Smooth muscle cell (in vitro differentiated cells): ENCODE data around the gene AIRE. TPM values are rescaled to one million over a fixed set of nuclear protein-coding genes. Genes with fewer than 3 reads are reported as not detected.

Experiments used
- DNase-seq: peaks from one replicate; lab custom pipeline; 2025; ENCODE audit not compliant: unreplicated experiment; lab: John Stamatoyannopoulos, UW
- H2AFZ ChIP-seq: fragments of 200-600 bp; sonication (generic); 2 replicates; pipeline ENCODE4 v1.6.0; 2016; ENCODE audit warnings: antibody characterized with exemption, low read depth, mild to moderate bottlenecking
- H3F3A ChIP-seq: fragments of 200-600 bp; sonication (generic); 2 replicates; pipeline ENCODE4 v1.6.0; 2017; ENCODE audit warnings: antibody characterized with exemption, low read depth
- H3K27ac ChIP-seq: fragments of 200-600 bp; sonication (generic); 2 replicates; pipeline ENCODE4 v1.5.1; 2016; ENCODE audit warnings: low read depth, mild to moderate bottlenecking
- H3K27me3 ChIP-seq: fragments of 200-600 bp; sonication (generic); 2 replicates; pipeline ENCODE4 v1.6.1; 2016; ENCODE audit warnings: low read depth, mild to moderate bottlenecking
- H3K36me3 ChIP-seq: fragments of 200-600 bp; sonication (generic); 2 replicates; pipeline ENCODE4 v1.5.1; 2016; ENCODE audit warnings: low read depth
- H3K4me1 ChIP-seq: fragments of 200-600 bp; sonication (generic); 2 replicates; pipeline ENCODE4 v1.5.1; 2016; ENCODE audit warnings: low read depth
- H3K4me2 ChIP-seq: fragments of 200-600 bp; sonication (generic); 2 replicates; pipeline ENCODE4 v1.6.0; 2016; ENCODE audit warnings: mild to moderate bottlenecking
- H3K4me3 ChIP-seq: fragments of 200-600 bp; sonication (generic); 2 replicates; pipeline ENCODE4 v1.5.1; 2016; ENCODE audit warnings: mild to moderate bottlenecking
- H3K79me2 ChIP-seq: fragments of 200-600 bp; sonication (generic); 2 replicates; pipeline ENCODE4 v1.6.0; 2016; ENCODE audit warnings: low read depth, mild to moderate bottlenecking
- H3K9ac ChIP-seq: fragments of 200-600 bp; sonication (generic); 2 replicates; pipeline ENCODE4 v1.6.0; 2016; ENCODE audit warnings: low read depth
- H3K9me3 ChIP-seq: fragments of 200-600 bp; sonication (generic); replicated peaks from 2 replicates; pipeline ENCODE4 v1.5.1; 2016; ENCODE audit warnings: low read depth
- H4K20me1 ChIP-seq: fragments of 200-600 bp; sonication (generic); 2 replicates; pipeline ENCODE4 v1.6.0; 2016; ENCODE audit warnings: low read depth
- WGBS: methylation state at CpG from one replicate; pipeline ENCODE4 v1.1.7; 2016; ENCODE audit warnings: low lambda C conversion rate; 5-methylcytosine and 5-hydroxymethylcytosine counted together
- polyA plus RNA-seq: library from polyadenylated mRNA; unstranded; fragments of >200 nt; fragmentation: Nextera tagmentation; extraction: Ambion mirVana; gene quantifications from 2 replicates; pipeline ENCODE4 v1.2.1, GENCODE V29; 2016
- total RNA-seq: library from RNA; depleted of rRNA; stranded (reverse); fragments of >200 nt; gene quantifications from 2 replicates; pipeline ENCODE4 v1.2.3, GENCODE V29; 2014
- TF ChIP-seq, protein P1 (sequence below): fragments of 200-600 bp; sonication (generic); IDR thresholded peaks from 2 replicates; pipeline ENCODE4 v1.5.1; 2017; ENCODE audit warnings: borderline replicate concordance, mild to moderate bottlenecking, antibody characterized with exemption; ENCODE audit not compliant: insufficient read depth, poor library complexity, severe bottlenecking

Gene AIRE
- total and polyA plus RNA-seq, 2 experiments from 2014 or later: 0.27 to 1.1 TPM

DNA sequence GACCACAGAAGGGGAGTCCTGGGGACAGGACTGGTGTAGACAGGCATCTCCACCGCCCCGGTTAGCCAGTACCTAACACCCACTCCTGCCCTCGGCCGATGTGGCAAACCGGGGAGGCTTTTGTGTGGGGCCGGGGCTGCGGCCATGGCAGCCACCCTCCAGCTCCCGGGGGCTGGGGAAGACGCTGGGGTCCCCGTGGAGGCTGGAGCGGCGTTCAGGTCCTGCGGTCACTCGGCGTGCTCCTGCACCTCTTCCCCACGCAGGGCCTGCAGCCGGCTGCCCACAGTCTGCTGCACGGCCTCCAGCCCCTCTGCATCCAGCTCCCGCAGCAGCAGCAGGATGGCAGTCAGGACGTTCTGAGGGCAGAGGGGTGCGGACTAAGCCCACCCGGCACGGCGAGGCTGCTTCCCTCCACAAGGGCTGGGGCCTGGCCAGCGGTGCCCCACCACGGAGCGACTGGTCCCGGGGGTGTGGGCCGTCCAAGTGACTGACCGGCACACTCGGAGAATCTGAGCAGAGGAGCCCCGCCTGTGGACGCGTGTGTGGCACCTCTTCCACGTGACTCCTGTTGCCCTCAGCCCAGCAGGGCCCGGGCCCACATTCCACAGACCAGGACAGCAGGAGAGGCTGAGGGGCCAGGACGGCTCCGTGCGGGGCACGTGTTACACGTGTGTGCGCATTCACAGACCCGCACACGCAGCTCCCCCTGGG is 44.5 kb downstream of the AIRE start:
- Histone ChIP-seq H3K9ac (no peak overlapping the region), H3K4me2 (no peak overlapping the region), H3K4me3 (no peak overlapping the region), H2AFZ (no peak overlapping the region), H3K9me3 (no peaks in the 10 kb centered on the region), H3K4me1 (no peaks in the 10 kb centered on the region), H3K36me3 (no peaks in the 10 kb centered on the region), H3K27ac (no peak overlapping the region), H3K79me2 (no peaks in the 10 kb centered on the region), H3F3A (no peaks in the 10 kb centered on the region), H4K20me1 (no peaks in the 10 kb centered on the region), H3K27me3 (no peaks in the 10 kb centered on the region)
- WGBS: 91% methylated on average over 44 of the region's 44 CpGs
- no peak for DNase-seq
- TF ChIP-seq, protein P1, sequence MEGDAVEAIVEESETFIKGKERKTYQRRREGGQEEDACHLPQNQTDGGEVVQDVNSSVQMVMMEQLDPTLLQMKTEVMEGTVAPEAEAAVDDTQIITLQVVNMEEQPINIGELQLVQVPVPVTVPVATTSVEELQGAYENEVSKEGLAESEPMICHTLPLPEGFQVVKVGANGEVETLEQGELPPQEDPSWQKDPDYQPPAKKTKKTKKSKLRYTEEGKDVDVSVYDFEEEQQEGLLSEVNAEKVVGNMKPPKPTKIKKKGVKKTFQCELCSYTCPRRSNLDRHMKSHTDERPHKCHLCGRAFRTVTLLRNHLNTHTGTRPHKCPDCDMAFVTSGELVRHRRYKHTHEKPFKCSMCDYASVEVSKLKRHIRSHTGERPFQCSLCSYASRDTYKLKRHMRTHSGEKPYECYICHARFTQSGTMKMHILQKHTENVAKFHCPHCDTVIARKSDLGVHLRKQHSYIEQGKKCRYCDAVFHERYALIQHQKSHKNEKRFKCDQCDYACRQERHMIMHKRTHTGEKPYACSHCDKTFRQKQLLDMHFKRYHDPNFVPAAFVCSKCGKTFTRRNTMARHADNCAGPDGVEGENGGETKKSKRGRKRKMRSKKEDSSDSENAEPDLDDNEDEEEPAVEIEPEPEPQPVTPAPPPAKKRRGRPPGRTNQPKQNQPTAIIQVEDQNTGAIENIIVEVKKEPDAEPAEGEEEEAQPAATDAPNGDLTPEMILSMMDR: no peak

DNA sequence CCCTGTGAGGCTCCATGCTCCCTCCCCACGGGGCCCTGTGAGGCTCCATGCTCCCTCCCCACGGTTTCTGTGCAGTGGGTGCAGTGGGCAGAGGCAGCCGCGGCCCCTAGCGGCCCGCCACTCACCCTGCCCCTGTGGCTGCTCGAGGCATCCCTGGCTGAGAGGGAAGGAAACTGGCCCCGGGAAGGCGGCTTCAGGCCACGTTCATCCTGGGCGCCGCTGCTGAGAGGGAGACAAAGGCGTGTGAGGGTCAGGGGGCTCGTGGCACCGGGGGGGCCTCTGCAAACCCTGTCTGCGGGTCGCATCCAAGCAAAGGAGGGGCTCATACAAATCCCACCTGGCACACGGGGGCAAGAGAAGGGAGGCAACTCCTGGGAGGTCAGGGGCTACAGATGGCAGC is 45.0 kb downstream of the AIRE start:
- no peaks in the 10 kb centered on the region for H4K20me1 ChIP-seq
- H2AFZ ChIP-seq: no peak overlapping the region
- no peak overlapping the region for H3K4me2 ChIP-seq
- H3K27ac ChIP-seq: no peak overlapping the region
- H3K27me3 ChIP-seq: no peaks in the 10 kb centered on the region
- H3K4me3 ChIP-seq: no peak overlapping the region
- no peaks in the 10 kb centered on the region for H3F3A ChIP-seq
- WGBS: 96% methylated on average over 18 of the region's 18 CpGs
- H3K4me1 ChIP-seq: no peaks in the 10 kb centered on the region
- H3K36me3 ChIP-seq: no peaks in the 10 kb centered on the region
- no peaks in the 10 kb centered on the region for H3K9me3 ChIP-seq
- TF ChIP-seq, protein P1: no peak
- H3K79me2 ChIP-seq: no peaks in the 10 kb centered on the region
- DNase-seq: no peak
- H3K9ac ChIP-seq: no peak overlapping the region

DNA sequence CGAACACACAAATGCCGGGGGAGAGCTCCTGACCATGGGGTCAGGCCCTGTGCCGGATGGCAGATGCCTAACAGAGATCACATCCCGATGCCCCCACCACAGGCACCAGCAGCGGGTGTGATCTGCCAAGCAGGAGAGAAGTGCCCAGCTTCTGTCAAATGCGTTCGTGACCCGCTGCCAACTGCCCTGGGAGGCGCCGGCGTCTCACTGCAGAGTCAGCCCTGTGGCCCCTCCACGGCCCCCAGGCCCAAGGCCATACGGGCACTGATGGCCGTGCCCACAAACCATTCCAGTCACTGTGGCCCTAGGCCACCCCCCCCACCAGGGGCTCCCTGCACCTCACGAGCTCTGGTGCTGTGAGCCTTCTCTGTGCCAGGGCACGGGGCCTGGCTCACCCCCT is 45.5 kb downstream of the AIRE start:
- Histone ChIP-seq H3K27ac (no peak overlapping the region), H3K4me2 (no peak overlapping the region), H3K27me3 (no peaks in the 10 kb centered on the region), H3K79me2 (no peaks in the 10 kb centered on the region), H3K9me3 (no peaks in the 10 kb centered on the region), H4K20me1 (no peaks in the 10 kb centered on the region), H3K36me3 (no peaks in the 10 kb centered on the region), H3K4me3 (no peak overlapping the region), H3K9ac (no peak overlapping the region), H2AFZ (no peak overlapping the region), H3K4me1 (no peaks in the 10 kb centered on the region), H3F3A (no peaks in the 10 kb centered on the region)
- TF ChIP-seq, protein P1: no peak
- WGBS: 98% methylated on average over 15 of the region's 16 CpGs
- DNase-seq: no peak
